ENCODE data around the gene STAC3. TPM values are rescaled to one million over a fixed set of nuclear protein-coding genes. Genes with fewer than 3 reads are reported as not detected.

STAC3 gene
- total and polyA plus RNA-seq, 9 of the 15 experiments (the other 6 are each of a cell fraction or from before 2014, with no cell fraction given) = 0.45 to 6.4 (median 3.3) TPM

DNA sequence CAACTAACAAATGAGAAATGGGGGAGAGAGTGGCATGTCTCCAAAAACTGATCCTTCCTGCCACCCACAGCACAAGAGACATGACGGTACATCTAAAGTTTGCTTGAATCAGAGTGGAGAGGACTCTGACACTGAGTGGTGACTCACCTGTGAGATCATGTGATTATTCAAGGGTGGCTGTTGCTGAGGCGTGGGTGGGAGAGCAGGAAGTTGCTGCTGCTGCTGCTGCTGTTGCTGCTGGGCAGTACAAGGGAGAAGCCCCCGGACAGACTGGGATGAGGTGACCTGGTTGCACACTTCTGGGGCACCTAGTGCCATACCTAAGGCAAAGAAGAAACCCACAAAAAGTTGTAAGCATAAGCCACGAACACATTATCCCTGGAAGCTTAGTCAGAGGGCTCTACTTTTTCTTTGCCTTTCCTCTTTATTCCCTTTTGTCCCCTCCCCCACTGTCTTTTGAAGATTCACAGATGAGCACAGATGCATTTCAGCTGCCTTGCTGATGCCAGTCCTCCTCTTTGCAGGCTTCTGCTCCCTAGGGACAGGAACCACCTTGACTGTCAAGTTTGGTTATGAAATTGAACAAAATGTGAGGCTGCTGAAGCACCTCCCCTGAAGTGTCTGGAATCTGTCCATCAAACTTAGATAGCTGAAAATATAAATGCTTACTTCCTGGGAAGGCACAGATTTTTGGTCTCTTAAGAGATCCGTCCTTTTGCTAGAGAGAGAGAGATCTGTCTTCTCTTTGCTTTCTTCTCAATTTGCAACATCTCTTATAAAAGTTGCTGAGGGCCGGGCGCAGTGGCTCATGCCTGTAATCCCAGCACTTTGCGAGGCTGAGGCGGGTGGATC, 29.4 kb upstream of the STAC3 start (continued):
- TF ChIP-seq TRIM24 (IDR thresholded peaks at IDR 0.05) (peak in 1 of 2 experiments; percentile 32; a peak in 1 of 4 replicates), CBX5 (IDR thresholded peaks at IDR 0.05; ENCODE audit: borderline replicate concordance, low read depth) (no peak), MAZ (CRISPR knock-in tag; conservative IDR thresholded peaks at IDR 0.05 in 1 of 2, IDR thresholded peaks at IDR 0.05 in 1 of 2) (0 out of 4 replicates have a peak, but pooled peaks of 1 of the 2 experiments have one; percentile 21), TEAD2 (tag; IDR thresholded peaks at IDR 0.05) (no peak), POLR2A (conservative IDR thresholded peaks at IDR 0.05) (peak; percentile 62), CBFA2T3 (IDR thresholded peaks at IDR 0.05) (peak; percentile 37; the same call in 1 of the 2 replicates), CUX1 (CRISPR knock-in tag; IDR thresholded peaks at IDR 0.05) (no peak), CHCHD3 (CRISPR knock-in tag; IDR thresholded peaks at IDR 0.05) (no peak), USF2 (CRISPR knock-in tag; IDR thresholded peaks at IDR 0.05) (peak; percentile 67), MAX (CRISPR knock-in tag; IDR thresholded peaks at IDR 0.05) (no peak), KLF10 (CRISPR knock-in tag; IDR thresholded peaks at IDR 0.05) (no peak), NFXL1 (CRISPR knock-in tag; IDR thresholded peaks at IDR 0.05) (peak; percentile 74; the same call in 1 of the 2 replicates), SNRNP70 (optimal IDR thresholded peaks at IDR 0.05; ENCODE audit: low read depth, low read length) (no peak), MTA2 (IDR thresholded peaks at IDR 0.05; ENCODE audit: low read depth) (no peak), ZBTB7A (IDR thresholded peaks at IDR 0.05; ENCODE audit: borderline replicate concordance, control insufficient read depth, low read depth, low read length) (peak; percentile 72; the same call in 1 of the 2 replicates)
- TF ChIP-seq, protein P1, sequence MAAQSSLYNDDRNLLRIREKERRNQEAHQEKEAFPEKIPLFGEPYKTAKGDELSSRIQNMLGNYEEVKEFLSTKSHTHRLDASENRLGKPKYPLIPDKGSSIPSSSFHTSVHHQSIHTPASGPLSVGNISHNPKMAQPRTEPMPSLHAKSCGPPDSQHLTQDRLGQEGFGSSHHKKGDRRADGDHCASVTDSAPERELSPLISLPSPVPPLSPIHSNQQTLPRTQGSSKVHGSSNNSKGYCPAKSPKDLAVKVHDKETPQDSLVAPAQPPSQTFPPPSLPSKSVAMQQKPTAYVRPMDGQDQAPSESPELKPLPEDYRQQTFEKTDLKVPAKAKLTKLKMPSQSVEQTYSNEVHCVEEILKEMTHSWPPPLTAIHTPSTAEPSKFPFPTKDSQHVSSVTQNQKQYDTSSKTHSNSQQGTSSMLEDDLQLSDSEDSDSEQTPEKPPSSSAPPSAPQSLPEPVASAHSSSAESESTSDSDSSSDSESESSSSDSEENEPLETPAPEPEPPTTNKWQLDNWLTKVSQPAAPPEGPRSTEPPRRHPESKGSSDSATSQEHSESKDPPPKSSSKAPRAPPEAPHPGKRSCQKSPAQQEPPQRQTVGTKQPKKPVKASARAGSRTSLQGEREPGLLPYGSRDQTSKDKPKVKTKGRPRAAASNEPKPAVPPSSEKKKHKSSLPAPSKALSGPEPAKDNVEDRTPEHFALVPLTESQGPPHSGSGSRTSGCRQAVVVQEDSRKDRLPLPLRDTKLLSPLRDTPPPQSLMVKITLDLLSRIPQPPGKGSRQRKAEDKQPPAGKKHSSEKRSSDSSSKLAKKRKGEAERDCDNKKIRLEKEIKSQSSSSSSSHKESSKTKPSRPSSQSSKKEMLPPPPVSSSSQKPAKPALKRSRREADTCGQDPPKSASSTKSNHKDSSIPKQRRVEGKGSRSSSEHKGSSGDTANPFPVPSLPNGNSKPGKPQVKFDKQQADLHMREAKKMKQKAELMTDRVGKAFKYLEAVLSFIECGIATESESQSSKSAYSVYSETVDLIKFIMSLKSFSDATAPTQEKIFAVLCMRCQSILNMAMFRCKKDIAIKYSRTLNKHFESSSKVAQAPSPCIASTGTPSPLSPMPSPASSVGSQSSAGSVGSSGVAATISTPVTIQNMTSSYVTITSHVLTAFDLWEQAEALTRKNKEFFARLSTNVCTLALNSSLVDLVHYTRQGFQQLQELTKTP (IDR thresholded peaks at IDR 0.05; ENCODE audit: low read depth in 1 of 2, partially characterized antibody in 2 of 2) = peak in 1 of 2 experiments; percentile 18
